ENCODE results near the gene ZNF467. TPM values are rescaled to one million over a fixed set of nuclear protein-coding genes. Genes with fewer than 3 reads are reported as not detected.

The ZNF467 gene
- total RNA-seq, 1 donor from 2014 or later: 64.2 TPM

DNA sequence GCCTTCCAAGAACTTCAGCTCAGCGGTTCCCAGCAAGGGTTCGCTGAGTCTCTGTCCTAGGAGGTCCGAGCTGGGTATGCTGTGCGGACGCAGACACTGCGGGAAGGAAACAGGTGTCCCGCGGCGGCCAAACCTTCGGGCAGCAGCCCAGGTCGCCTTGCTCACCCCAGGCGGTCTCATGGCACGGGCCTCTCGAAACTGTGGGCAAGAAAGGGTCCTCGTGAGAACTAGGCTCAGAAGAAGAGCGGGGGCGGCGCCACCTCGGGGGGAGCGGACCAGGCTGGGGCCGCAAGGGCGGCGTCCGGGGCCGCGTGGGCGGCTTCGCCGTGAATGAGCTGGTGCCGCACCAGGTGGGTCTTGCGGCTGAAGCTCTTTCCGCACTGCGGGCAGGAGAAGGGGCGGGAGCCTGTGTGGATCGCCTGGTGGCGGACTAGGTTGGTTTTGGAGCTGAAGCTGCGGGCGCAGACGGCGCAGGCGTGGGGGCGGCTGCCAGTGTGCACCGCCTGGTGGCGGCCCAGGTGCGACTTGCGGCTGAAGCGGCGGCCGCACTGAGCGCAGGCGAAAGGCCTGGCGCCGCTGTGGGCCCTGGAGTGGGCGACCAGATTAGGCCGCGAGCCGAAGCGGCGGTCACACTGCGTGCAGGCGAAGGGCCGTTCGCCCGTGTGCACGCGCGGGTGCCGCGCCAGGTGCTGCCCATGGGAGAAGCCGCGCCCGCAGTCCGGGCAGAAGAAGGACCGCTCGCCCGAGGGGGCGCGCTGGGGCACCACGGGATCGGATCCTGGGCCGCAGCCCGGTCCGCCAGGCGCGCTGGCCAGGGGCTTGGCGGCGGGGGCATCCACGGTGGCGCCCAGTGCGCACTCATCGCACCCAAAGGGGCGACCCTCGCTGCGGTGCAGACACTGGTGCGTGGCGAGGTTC lies 8.6 kb downstream of the ZNF467 start:
- TF ChIP-seq CTCF (IDR thresholded peaks at IDR 0.05; ENCODE audit: unreplicated experiment): no peak
- peaks cover 14% of the 10 kb centered on the region for H3K4me1 Mint-ChIP-seq (ENCODE audit: unreplicated experiment)
- peaks cover 50% of the 10 kb centered on the region for H3K36me3 Mint-ChIP-seq (ENCODE audit: low read depth, unreplicated experiment)
- H3K4me3 Mint-ChIP-seq (ENCODE audit: unreplicated experiment): peak overlapping the region; percentile 77
- peak; percentile 35 for DNase-seq (ENCODE audit: low spot score)
- no peaks in the 10 kb centered on the region for H3K9me3 Mint-ChIP-seq (ENCODE audit: unreplicated experiment)
- H3K27ac Mint-ChIP-seq (ENCODE audit: unreplicated experiment): no peak overlapping the region
- H3K27me3 Mint-ChIP-seq (ENCODE audit: unreplicated experiment): peaks cover 45% of the 10 kb centered on the region

DNA sequence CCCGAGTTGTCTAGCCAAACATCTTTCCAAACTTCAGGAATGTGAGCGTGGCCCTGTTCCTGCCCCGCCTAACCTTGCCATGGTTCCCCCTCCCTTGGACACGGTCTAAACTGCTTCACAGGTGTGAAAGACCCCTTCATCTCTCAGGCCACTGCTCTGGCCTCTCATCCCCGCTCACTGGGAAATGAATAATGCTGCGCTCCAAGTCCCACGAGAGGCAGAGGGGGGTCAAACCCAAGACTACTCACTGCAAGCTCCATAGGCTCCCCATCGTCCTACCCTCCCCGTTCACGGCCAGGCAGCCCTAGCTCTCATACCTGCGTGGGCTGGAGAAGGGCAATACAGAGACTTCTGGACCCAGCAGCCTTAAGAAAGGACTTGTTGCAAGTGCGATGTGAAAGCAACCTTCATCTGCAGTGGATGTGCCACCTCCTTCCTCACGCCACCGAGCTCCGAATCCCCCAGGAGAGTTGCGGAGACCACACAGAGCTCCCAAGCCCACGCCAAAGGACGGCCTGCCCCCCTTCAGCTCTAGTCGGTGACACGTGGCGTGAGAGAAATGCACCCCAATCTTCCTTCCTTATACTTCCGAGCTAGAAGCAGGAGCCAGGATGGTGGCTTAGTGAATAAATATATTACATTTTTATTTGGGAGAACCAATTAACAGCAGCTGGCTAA lies 9.7 kb downstream of the ZNF467 start:
- Mint-ChIP-seq H3K36me3 (ENCODE audit: low read depth, unreplicated experiment) (peaks cover 44% of the 10 kb centered on the region), H3K9me3 (ENCODE audit: unreplicated experiment) (no peaks in the 10 kb centered on the region), H3K27me3 (ENCODE audit: unreplicated experiment) (peaks cover 46% of the 10 kb centered on the region), H3K27ac (ENCODE audit: unreplicated experiment) (no peak overlapping the region), H3K4me1 (ENCODE audit: unreplicated experiment) (peaks cover 20% of the 10 kb centered on the region), H3K4me3 (ENCODE audit: unreplicated experiment) (no peak overlapping the region)
- no peak for DNase-seq (ENCODE audit: low spot score)
- no peak for TF ChIP-seq CTCF (IDR thresholded peaks at IDR 0.05; ENCODE audit: unreplicated experiment)

DNA sequence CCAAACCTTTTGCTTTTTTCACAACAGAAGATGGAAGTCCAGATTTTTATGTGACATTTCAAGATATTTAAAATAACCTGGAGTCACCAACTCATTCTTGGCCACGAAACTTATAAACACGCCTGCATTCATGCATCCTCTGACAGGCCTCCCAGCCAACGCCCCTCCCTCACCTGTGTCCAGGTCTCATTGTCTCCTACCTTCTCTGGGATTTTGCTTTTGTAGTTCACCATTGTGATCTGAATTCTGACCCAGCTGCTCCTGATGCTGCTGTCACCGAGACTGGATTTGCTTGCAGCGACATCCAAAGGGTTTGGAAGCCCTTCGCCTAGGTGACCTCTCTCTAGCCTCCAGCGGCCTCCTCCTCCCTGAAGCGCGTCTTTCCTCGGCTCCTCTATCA lies 10.8 kb downstream of the ZNF467 start:
- H3K27ac Mint-ChIP-seq (ENCODE audit: unreplicated experiment): no peak overlapping the region
- H3K36me3 Mint-ChIP-seq (ENCODE audit: low read depth, unreplicated experiment): peaks cover 33% of the 10 kb centered on the region
- H3K9me3 Mint-ChIP-seq (ENCODE audit: unreplicated experiment): no peaks in the 10 kb centered on the region
- no peak overlapping the region for H3K4me3 Mint-ChIP-seq (ENCODE audit: unreplicated experiment)
- H3K4me1 Mint-ChIP-seq (ENCODE audit: unreplicated experiment): peaks cover 15% of the 10 kb centered on the region
- TF ChIP-seq CTCF (IDR thresholded peaks at IDR 0.05; ENCODE audit: unreplicated experiment): no peak
- no peak for DNase-seq (ENCODE audit: low spot score)
- H3K27me3 Mint-ChIP-seq (ENCODE audit: unreplicated experiment): peaks cover 38% of the 10 kb centered on the region

DNA sequence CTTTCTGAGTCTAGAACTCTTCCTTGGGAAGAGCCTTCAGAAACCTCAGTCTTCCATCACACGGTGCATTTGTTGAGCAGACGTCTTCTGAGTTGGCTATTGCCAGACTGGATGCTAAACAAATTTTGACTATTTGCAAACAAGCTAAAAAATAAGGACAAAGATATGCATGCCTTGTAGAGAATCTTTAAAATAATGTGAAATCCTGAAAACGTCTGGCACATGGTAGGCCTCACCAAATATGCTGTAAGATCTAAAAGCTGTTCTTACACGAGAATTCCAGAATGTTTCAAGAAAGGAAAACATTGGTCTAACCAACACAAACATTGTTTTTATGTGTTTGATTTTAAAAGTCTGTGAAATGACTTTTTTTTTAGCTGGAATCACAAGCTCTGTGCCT lies 11.3 kb downstream of the ZNF467 start:
- no peak overlapping the region for H3K27ac Mint-ChIP-seq (ENCODE audit: unreplicated experiment)
- peaks cover 36% of the 10 kb centered on the region for H3K27me3 Mint-ChIP-seq (ENCODE audit: unreplicated experiment)
- no peak overlapping the region for H3K4me3 Mint-ChIP-seq (ENCODE audit: unreplicated experiment)
- no peaks in the 10 kb centered on the region for H3K9me3 Mint-ChIP-seq (ENCODE audit: unreplicated experiment)
- no peak for DNase-seq (ENCODE audit: low spot score)
- peaks cover 15% of the 10 kb centered on the region for H3K4me1 Mint-ChIP-seq (ENCODE audit: unreplicated experiment)
- TF ChIP-seq CTCF (IDR thresholded peaks at IDR 0.05; ENCODE audit: unreplicated experiment): no peak
- H3K36me3 Mint-ChIP-seq (ENCODE audit: low read depth, unreplicated experiment): peaks cover 29% of the 10 kb centered on the region

DNA sequence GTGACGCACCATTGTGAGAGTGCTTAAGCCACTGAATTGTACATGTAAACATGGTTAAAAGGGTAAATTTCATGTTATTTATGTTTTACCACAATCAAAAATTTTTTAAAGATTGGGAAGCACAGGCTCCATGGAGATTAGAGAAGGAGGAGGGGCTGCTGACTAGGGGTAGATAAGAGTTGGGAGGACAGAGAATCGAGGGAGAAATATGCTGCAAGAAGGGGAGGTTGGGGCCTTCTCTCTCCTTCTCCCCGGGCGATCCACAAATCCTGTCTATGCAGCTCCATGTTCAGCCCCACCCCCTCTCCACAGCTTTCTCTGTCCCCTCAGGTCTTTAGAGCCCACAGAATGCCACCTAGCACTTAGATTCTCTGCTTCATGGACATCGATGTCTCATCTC lies 12.1 kb downstream of the ZNF467 start:
- Mint-ChIP-seq H3K4me1 (ENCODE audit: unreplicated experiment) (peaks cover 10% of the 10 kb centered on the region), H3K27ac (ENCODE audit: unreplicated experiment) (no peak overlapping the region), H3K36me3 (ENCODE audit: low read depth, unreplicated experiment) (peaks cover 21% of the 10 kb centered on the region), H3K4me3 (ENCODE audit: unreplicated experiment) (no peak overlapping the region), H3K27me3 (ENCODE audit: unreplicated experiment) (peaks cover 32% of the 10 kb centered on the region), H3K9me3 (ENCODE audit: unreplicated experiment) (no peaks in the 10 kb centered on the region)
- TF ChIP-seq CTCF (IDR thresholded peaks at IDR 0.05; ENCODE audit: unreplicated experiment): no peak
- DNase-seq (ENCODE audit: low spot score): no peak
